Keratinocyte (primary cell): ENCODE data around the gene FBXO42. TPM values are rescaled to one million over a fixed set of nuclear protein-coding genes. Genes with fewer than 3 reads are reported as not detected.

Experiments used
- DNase-seq: peaks from one replicate; pipeline ENCODE4 v3.0.0-alpha.2; 2011; ENCODE audit warnings: low read depth, missing footprints, low spot score
- FAIRE-seq: peaks from 2 replicates; lab custom pipeline; 2011; peaks lifted over from hg19 to GRCh38; lab: Jason Lieb, UNC
- H2AFZ ChIP-seq: 2 replicates; pipeline ENCODE4 v1.6.0; 2012; ENCODE audit warnings: low read length, control low read depth, inconsistent platforms; ENCODE audit not compliant: control insufficient read depth
- H3K27ac ChIP-seq: 2 replicates; pipeline ENCODE4 v1.5.1; 2011; ENCODE audit warnings: low read length; ENCODE audit not compliant: control insufficient read depth, insufficient read depth
- H3K27me3 ChIP-seq: 3 replicates; pipeline ENCODE4 v1.6.0; 2011; ENCODE audit warnings: low read length; ENCODE audit not compliant: control insufficient read depth, insufficient read depth; ENCODE audit errors: extremely low read depth
- H3K36me3 ChIP-seq, 2 experiments: 2 replicates in 1 of 2; 3 replicates in 1 of 2; pipeline ENCODE4 v1.5.1; 2011; ENCODE audit warnings: low read length in 2 of 2, mild to moderate bottlenecking in 1 of 2; ENCODE audit not compliant: control insufficient read depth in 2 of 2, insufficient read depth in 2 of 2; ENCODE audit errors: extremely low read depth in 1 of 2
- H3K4me1 ChIP-seq: 3 replicates; pipeline ENCODE4 v1.5.1; 2011; ENCODE audit warnings: low read length; ENCODE audit not compliant: control insufficient read depth, insufficient read depth; ENCODE audit errors: extremely low read depth
- H3K4me2 ChIP-seq: 3 replicates; pipeline ENCODE4 v1.6.0; 2011; ENCODE audit warnings: low read depth, low read length; ENCODE audit not compliant: control insufficient read depth, insufficient read depth; ENCODE audit errors: extremely low read depth
- H3K4me3 ChIP-seq, 3 experiments: fragments of 200-600 bp in 1 of 3; sonication (generic) in 1 of 3; 2 replicates in 2 of 3; 3 replicates in 1 of 3; pipeline ENCODE4 v1.5.1; 2011 to 2016; ENCODE audit warnings: low read length in 3 of 3, mild to moderate bottlenecking in 3 of 3, control low read depth in 2 of 3, inconsistent platforms in 1 of 3, low read depth in 1 of 3, mixed read lengths in 1 of 3, mixed run types in 1 of 3, moderate library complexity in 1 of 3; ENCODE audit not compliant: control insufficient read depth in 2 of 3, insufficient read depth in 2 of 3; ENCODE audit errors: extremely low read depth in 1 of 3
- H3K79me2 ChIP-seq: 2 replicates; pipeline ENCODE4 v1.6.0; 2012; ENCODE audit warnings: low read length; ENCODE audit not compliant: control insufficient read depth, insufficient read depth
- H3K9ac ChIP-seq: 3 replicates; pipeline ENCODE4 v1.6.0; 2011; ENCODE audit warnings: low read length; ENCODE audit not compliant: control insufficient read depth, insufficient read depth; ENCODE audit errors: extremely low read depth
- H3K9me1 ChIP-seq: 3 replicates; pipeline ENCODE4 v1.6.0; 2011; ENCODE audit warnings: low read length; ENCODE audit not compliant: control insufficient read depth, insufficient read depth; ENCODE audit errors: extremely low read depth
- H3K9me3 ChIP-seq: 2 replicates; pipeline ENCODE4 v1.5.1; 2012; ENCODE audit warnings: low read depth, low read length; ENCODE audit not compliant: control insufficient read depth
- H4K20me1 ChIP-seq: 3 replicates; pipeline ENCODE4 v1.6.0; 2011; ENCODE audit warnings: low read length; ENCODE audit not compliant: control insufficient read depth, insufficient read depth; ENCODE audit errors: extremely low read depth
- CTCF ChIP-seq, 3 experiments: IDR thresholded peaks in 1 of 3; conservative IDR thresholded peaks in 1 of 3; optimal IDR thresholded peaks in 1 of 3; 2 replicates in 2 of 3; 3 replicates in 1 of 3; pipeline versions ENCODE3 to v1.5.1; 2011; ENCODE audit warnings: low read length in 3 of 3, mild to moderate bottlenecking in 3 of 3, moderate library complexity in 2 of 3, control low read depth in 1 of 3, inconsistent platforms in 1 of 3; ENCODE audit not compliant: insufficient read depth in 2 of 3; ENCODE audit errors: extremely low read depth in 1 of 3
- EZH2 ChIP-seq: IDR thresholded peaks from one replicate; pipeline ENCODE4 v1.6.1; 2012; ENCODE audit warnings: inconsistent platforms, mild to moderate bottlenecking, low read length, moderate library complexity
- dilution Hi-C: fragments of 300-500 bp; cut with MboI; formaldehyde crosslinking; loops from one replicate; pipeline ENCODE4 v1.7.0; 2020; ENCODE audit warnings: low sequenced_read_pairs; ENCODE audit not compliant: extremely low pct_ligation_motif_present
- polyA plus RNA-seq, 5 experiments: library from polyadenylated mRNA; depleted of rRNA in 3 of 5; stranded (reverse) in 3 of 5; stranded (forward) in 1 of 5; unstranded in 1 of 5; fragments of >200 nt; gene quantifications; 1 replicate in 1 of 5; 2 replicates in 3 of 5; 3 replicates in 1 of 5; pipeline versions ENCODE4 v1.2.1 to v1.2.3, GENCODE V29; 2011 to 2012; ENCODE audit warnings: missing spikeins in 2 of 5, low read depth in 1 of 5, low replicate concordance in 1 of 5

Gene FBXO42
- polyA plus RNA-seq, 1 donor (not counting 4 experiments of a cell fraction or from before 2014, with no cell fraction given), result 14.1 TPM

DNA sequence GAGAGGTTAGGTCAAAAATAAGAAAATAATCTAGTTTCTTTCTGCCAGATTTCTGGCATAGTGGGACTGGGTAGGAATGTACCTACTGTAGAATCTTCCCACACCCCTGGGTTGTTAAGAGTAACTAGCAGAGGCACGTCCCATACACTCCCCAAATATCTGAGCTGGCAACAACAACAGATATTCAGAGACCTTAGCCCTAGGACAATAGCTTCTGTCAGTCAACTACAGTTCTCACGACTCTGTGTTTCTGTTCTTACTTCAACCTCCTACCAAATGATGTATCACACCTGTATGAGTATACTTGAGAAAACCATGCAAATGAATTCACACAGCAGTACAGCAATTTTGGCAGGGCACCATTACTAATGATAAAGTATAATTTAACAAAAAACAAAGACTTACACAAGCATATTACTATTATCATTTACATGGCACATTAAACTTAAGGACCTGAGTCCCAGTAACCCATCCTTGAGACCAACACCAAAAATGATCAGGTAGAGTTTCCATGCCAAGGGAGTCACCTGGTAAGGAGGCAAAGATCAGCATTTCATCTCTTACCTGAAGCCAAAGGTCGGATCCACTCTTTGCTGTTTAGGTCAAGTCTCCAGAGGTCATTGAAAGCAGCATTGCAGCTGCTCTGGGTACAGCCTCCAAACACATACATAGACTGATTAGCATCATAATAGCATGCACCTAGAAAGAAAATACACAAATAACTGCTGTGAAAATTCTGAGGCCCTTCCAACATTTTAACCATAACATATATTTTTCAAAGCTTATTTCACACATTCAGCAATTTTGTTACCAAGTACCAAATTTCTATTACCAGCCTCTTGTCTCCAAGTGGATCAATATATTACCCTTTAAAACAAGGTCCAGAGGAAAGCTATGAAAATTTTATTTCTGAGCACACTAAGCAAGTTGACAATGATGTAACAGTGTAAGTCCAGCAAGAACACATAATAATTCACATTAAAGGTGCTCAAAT, 57.8 kb downstream of the FBXO42 start:
- no peaks in the 10 kb centered on the region for H3K9me1 ChIP-seq
- TF ChIP-seq EZH2 (no peak), CTCF (optimal IDR thresholded peaks at IDR 0.05 in 1 of 3, IDR thresholded peaks at IDR 0.05 in 1 of 3, conservative IDR thresholded peaks at IDR 0.05 in 1 of 3; ENCODE audit: extremely low read depth in 1 of 3, insufficient read depth in 2 of 3, low read length in 3 of 3) (no peak)
- DNase-seq (peak; percentile 7), FAIRE-seq (peak; percentile 5)
- peaks cover 2% of the 10 kb centered on the region for H3K79me2 ChIP-seq
- H4K20me1 ChIP-seq, result no peaks in the 10 kb centered on the region
- no peak overlapping the region for H2AFZ ChIP-seq
- H3K27ac ChIP-seq, result peak overlapping the region; percentile 60
- H3K4me3 ChIP-seq, result no peak overlapping the region
- H3K9ac ChIP-seq, result no peak overlapping the region
- H3K4me1 ChIP-seq, result peaks cover 14% of the 10 kb centered on the region
- H3K9me3 ChIP-seq, result no peaks in the 10 kb centered on the region
- peaks cover 3 to 5% of the 10 kb centered on the region in 2 experiments for H3K36me3 ChIP-seq
- no peaks in the 10 kb centered on the region for H3K27me3 ChIP-seq
- dilution Hi-C loops, result no loop called here
- no peak overlapping the region for H3K4me2 ChIP-seq

DNA sequence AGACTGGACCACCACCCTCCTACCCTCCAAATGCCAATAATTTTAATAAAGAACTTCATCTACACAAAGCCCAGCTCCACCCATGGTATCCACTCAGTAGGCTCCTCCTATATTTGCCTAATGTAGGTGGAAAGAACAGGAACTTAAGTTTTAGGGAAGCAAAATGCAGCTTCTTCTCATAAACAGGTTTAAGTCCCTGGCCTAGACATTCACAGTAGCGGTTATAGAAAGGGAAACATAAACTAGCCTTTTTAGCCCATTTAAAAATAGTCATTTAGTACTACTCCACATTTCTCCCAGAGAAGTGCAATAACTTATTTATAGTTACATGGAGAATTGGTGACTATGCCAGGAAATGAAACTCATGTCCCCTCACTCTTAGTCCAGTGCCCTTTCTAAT, 58.7 kb downstream of the FBXO42 start:
- Histone ChIP-seq H3K36me3 (peaks cover 3 to 5% of the 10 kb centered on the region in 2 experiments), H3K27me3 (no peaks in the 10 kb centered on the region), H3K4me2 (no peak overlapping the region), H3K4me1 (peaks cover 14% of the 10 kb centered on the region), H3K79me2 (no peaks in the 10 kb centered on the region), H3K9ac (no peak overlapping the region), H3K4me3 (no peak overlapping the region), H4K20me1 (no peaks in the 10 kb centered on the region), H3K9me3 (no peaks in the 10 kb centered on the region), H3K9me1 (no peaks in the 10 kb centered on the region), H2AFZ (no peak overlapping the region), H3K27ac (peak overlapping the region; percentile 44)
- DNase-seq (no peak), FAIRE-seq (no peak)
- dilution Hi-C loops, result no loop called here
- no peak for TF ChIP-seq EZH2
- TF ChIP-seq CTCF (optimal IDR thresholded peaks at IDR 0.05 in 1 of 3, IDR thresholded peaks at IDR 0.05 in 1 of 3, conservative IDR thresholded peaks at IDR 0.05 in 1 of 3; ENCODE audit: extremely low read depth in 1 of 3, insufficient read depth in 2 of 3, low read length in 3 of 3), result no peak
